ENCODE data around the gene SOD1.

- TF ChIP-seq ZNF639 (CRISPR knock-in tag; conservative IDR thresholded peaks at IDR 0.05) (no peak), SP1 (IDR thresholded peaks at IDR 0.05) (no peak), SP1 (CRISPR knock-in tag; IDR thresholded peaks at IDR 0.05) (no peak)
Measured at GRCh38 chr21:31714741-31715365, 55.4 kb downstream of the SOD1 start.
